Adrenal gland (tissue), 12 donors: ENCODE measurements around the gene CTTN. TPM values are rescaled to one million over a fixed set of nuclear protein-coding genes. Genes with fewer than 3 reads are reported as not detected.

Experiments
- DNase-seq, 7 donors: peaks; one replicate each; pipeline ENCODE4 v3.0.0-alpha.2; 2019 to 2020
- H3K27ac ChIP-seq, 5 donors: fragments of 200-600 bp; sonication (generic) in 4 of 5; 1 replicate in 3 of 5; 2 replicates in 2 of 5; pipeline versions ENCODE4 v1.5.1 to v1.8.0; 2016 to 2020; ENCODE audit warnings: mild to moderate bottlenecking in 1 of 5
- H3K27me3 ChIP-seq: fragments of 200-600 bp; 2 replicates; pipeline ENCODE4 v1.8.0; 2021
- H3K36me3 ChIP-seq, 2 donors: fragments of 200-600 bp; replicated peaks in 1 of 2; 1 replicate in 1 of 2; 2 replicates in 1 of 2; pipeline versions ENCODE4 v1.5.1 to v1.8.0; 2018 to 2022
- H3K4me1 ChIP-seq, 2 donors: fragments of 200-600 bp; replicated peaks in 1 of 2; 1 replicate in 1 of 2; 2 replicates in 1 of 2; pipeline versions ENCODE4 v1.5.1 to v1.8.0; 2018 to 2021
- H3K4me3 ChIP-seq, 4 donors: fragments of 200-600 bp; sonication (generic) in 3 of 4; one replicate each; pipeline ENCODE4 v1.5.1; 2016 to 2018
- H3K9me3 ChIP-seq, 3 donors: fragments of 200-600 bp; sonication (generic) in 1 of 3; replicated peaks in 1 of 3; 1 replicate in 2 of 3; 2 replicates in 1 of 3; pipeline versions ENCODE4 v1.5.1 to v1.8.0; 2016 to 2021
- POLR2A ChIP-seq, 2 donors: fragments of 450-650 bp; IDR thresholded peaks; one replicate each; pipeline ENCODE4 v1.6.1; 2017; ENCODE audit warnings: antibody characterized with exemption in 2 of 2, mild to moderate bottlenecking in 2 of 2, moderate library complexity in 1 of 2
- WGBS, 4 donors: extraction: QIAGEN DNeasy Blood & Tissue Kit in 2 of 4; methylation state at CpG; one replicate each; pipeline versions ENCODE4 v1.1.5 to v1.1.7; 2013 to 2017; 5-methylcytosine and 5-hydroxymethylcytosine counted together
- intact Hi-C, 2 donors: fragments of 100-400 bp; cut with DNase I; formaldehyde crosslinking; loops; one replicate each; pipeline versions ENCODE4 v1.14.1 to v1.15.0; 2022 to 2023
- polyA plus RNA-seq, 3 donors: library from polyadenylated mRNA; stranded (reverse); fragments of 200-250 nt in 2 of 3; fragments of 350-450 nt in 1 of 3; fragmentation: Illumina TruSeq in 1 of 3; extraction: RNeasy Lipid Tissue Mini Kit (QIAGEN cat#74804) in 1 of 3; gene quantifications; one replicate each; pipeline ENCODE4 v1.2.3, GENCODE V29; 2013 to 2014
- total RNA-seq, 9 donors: library from RNA; depleted of rRNA in 4 of 9; stranded (reverse); fragments of >200 nt in 4 of 9; fragments of 120-200 nt in 1 of 9; fragmentation: NEBNext Ultra II Directional in 1 of 9; extraction: Animal tissue kit (Norgen Biotek cat#: 25700) in 1 of 9; gene quantifications; one replicate each; pipeline versions ENCODE4 v1.1.0 to v1.2.4, GENCODE V29; 2013 to 2023
- TF ChIP-seq, protein P1 (sequence below), 6 experiments: fragments of 450-650 bp in 4 of 6; fragments of 200-600 bp in 2 of 6; sonication (generic) in 1 of 6; IDR thresholded peaks; 1 replicate in 5 of 6; 2 replicates in 1 of 6; pipeline versions ENCODE4 v1.5.1 to v1.8.0; 2016 to 2021; ENCODE audit warnings: antibody characterized with exemption in 6 of 6, mild to moderate bottlenecking in 2 of 6, moderate library complexity in 1 of 6
- donor health status: healthy with polysubstance abuse.
- donor health status: Bipolar disorder and iron deficiency.
- donor health status: DM: yes; HTN: yes; CAD: no.
- donor health status: DM: no; HTN: no; CAD: no.
- donor health status: DM: no; HTN: no; CAD: no.
- donor health status: DM: yes; HTN: yes; CAD: no.

The CTTN gene
- total and polyA plus RNA-seq, 12 donors = 157 to 419 (median 266) TPM

DNA sequence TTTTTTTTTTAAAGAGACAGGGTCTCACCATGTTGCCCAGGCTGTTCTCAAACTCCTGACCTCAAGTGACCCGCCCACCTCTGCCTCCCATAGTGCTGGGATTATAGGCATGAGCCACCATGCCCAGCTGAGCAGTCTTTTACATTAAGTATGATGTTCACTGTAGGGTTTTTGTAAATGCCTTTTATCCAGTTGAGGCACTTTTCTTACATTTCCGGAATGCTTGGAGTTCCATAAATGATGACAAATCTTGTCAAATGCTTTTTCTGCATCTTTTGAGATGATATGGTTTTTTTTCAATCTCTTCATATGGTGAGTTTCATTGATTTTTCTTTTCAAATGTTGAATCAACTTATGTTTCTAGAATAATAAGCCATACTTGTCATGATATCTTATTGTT is 29.4 kb upstream of the CTTN start:
- no peaks in the 10 kb centered on the region for H3K9me3 ChIP-seq
- peaks cover 0 to 21% of the 10 kb centered on the region in 2 donors for H3K36me3 ChIP-seq
- H3K4me1 ChIP-seq = no peaks in the 10 kb centered on the region
- 91 to 99% (median 95%) methylated on average over 2 of the region's 2 CpGs for WGBS, 4 donors
- no peaks in the 10 kb centered on the region for H3K27me3 ChIP-seq
- H3K4me3 ChIP-seq = no peak overlapping the region
- H3K27ac ChIP-seq = no peak overlapping the region
- TF ChIP-seq POLR2A (IDR thresholded peaks at IDR 0.05) = no peak
- TF ChIP-seq, protein P1, sequence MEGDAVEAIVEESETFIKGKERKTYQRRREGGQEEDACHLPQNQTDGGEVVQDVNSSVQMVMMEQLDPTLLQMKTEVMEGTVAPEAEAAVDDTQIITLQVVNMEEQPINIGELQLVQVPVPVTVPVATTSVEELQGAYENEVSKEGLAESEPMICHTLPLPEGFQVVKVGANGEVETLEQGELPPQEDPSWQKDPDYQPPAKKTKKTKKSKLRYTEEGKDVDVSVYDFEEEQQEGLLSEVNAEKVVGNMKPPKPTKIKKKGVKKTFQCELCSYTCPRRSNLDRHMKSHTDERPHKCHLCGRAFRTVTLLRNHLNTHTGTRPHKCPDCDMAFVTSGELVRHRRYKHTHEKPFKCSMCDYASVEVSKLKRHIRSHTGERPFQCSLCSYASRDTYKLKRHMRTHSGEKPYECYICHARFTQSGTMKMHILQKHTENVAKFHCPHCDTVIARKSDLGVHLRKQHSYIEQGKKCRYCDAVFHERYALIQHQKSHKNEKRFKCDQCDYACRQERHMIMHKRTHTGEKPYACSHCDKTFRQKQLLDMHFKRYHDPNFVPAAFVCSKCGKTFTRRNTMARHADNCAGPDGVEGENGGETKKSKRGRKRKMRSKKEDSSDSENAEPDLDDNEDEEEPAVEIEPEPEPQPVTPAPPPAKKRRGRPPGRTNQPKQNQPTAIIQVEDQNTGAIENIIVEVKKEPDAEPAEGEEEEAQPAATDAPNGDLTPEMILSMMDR (IDR thresholded peaks at IDR 0.05) = no peak
- DNase-seq = no peak
- intact Hi-C loops = no loop called here

DNA sequence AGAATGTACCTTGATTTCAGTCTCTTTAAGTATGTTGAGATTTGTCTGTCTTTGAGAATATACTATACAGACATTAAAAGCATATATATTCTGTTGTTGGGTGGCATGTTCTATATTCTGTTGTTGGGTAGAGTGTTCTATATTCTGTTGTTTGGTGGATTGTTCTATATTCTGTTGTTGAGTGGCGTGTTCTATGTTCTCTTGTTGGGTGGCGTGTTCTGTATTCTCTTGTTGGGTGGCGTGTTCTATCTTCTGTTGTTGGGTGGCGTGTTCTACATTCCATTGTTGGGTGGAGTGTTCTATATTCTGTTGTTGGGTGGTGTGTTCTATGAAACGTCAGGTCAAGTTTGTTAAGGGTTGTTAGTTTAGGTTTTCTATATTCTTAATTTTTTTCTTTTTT is 27.1 kb upstream of the CTTN start:
- WGBS, 4 donors = 64 to 78% (median 71%) methylated on average over 5 of the region's 5 CpGs
- H3K27ac ChIP-seq = no peak overlapping the region
- no peak overlapping the region for H3K4me3 ChIP-seq
- no peaks in the 10 kb centered on the region for H3K4me1 ChIP-seq
- intact Hi-C loops = no loop called here
- H3K27me3 ChIP-seq = no peaks in the 10 kb centered on the region
- TF ChIP-seq, protein P1 (IDR thresholded peaks at IDR 0.05) = no peak
- no peak for TF ChIP-seq POLR2A (IDR thresholded peaks at IDR 0.05)
- peaks cover 0 to 31% of the 10 kb centered on the region in 2 donors for H3K36me3 ChIP-seq
- DNase-seq = no peak
- no peaks in the 10 kb centered on the region for H3K9me3 ChIP-seq

DNA sequence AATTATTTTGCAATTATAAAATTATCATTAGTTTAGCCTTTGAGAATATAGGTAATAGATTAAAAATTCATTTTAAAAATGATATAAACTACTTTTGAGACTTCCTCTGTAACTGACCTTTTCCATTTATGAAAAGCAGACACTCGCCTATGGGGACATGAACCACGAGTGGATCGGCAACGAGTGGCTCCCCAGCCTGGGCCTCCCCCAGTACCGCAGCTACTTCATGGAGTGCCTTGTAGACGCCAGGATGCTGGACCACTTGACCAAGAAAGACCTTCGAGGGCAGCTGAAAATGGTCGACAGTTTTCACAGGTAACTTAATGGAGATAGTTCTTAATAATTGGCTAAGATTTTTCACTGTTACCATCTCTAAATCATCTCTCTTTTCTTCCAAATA is 26.3 kb upstream of the CTTN start:
- H3K4me1 ChIP-seq = no peaks in the 10 kb centered on the region
- no peaks in the 10 kb centered on the region for H3K27me3 ChIP-seq
- TF ChIP-seq, protein P1 (IDR thresholded peaks at IDR 0.05) = no peak
- TF ChIP-seq POLR2A (IDR thresholded peaks at IDR 0.05) = no peak
- 91 to 99% (median 95%) methylated on average over 8 of the region's 8 CpGs for WGBS, 4 donors
- no peaks in the 10 kb centered on the region for H3K9me3 ChIP-seq
- no peak overlapping the region for H3K4me3 ChIP-seq
- intact Hi-C loops = no loop called here
- no peak overlapping the region for H3K27ac ChIP-seq
- peaks cover 0 to 36% of the 10 kb centered on the region in 2 donors for H3K36me3 ChIP-seq
- peak in 1 of 7 donors; percentile 23 for DNase-seq

- peaks cover 0 to 55% of the 10 kb centered on the region in 2 donors for H3K36me3 ChIP-seq
These were observed 21.7 kb upstream of the CTTN start for GRCh38 chr11:70376621-70377020.

More at GRCh38 chr11:70376621-70377020, 21.7 kb upstream of the CTTN start:
- no peaks in the 10 kb centered on the region for H3K27me3 ChIP-seq
- no peaks in the 10 kb centered on the region for H3K4me1 ChIP-seq
- no peaks in the 10 kb centered on the region for H3K9me3 ChIP-seq
- 93 to 99% (median 96%) methylated on average over 12 of the region's 12 CpGs for WGBS, 4 donors
- TF ChIP-seq, protein P1 (IDR thresholded peaks at IDR 0.05) = no peak
- TF ChIP-seq POLR2A (IDR thresholded peaks at IDR 0.05) = no peak
- H3K27ac ChIP-seq = no peak overlapping the region
- intact Hi-C loops = no loop called here
- peak in 1 of 7 donors; percentile 36 for DNase-seq
- no peak overlapping the region for H3K4me3 ChIP-seq
